Upper lobe of left lung (tissue), 4 donors: ENCODE results near the gene ASB3.

ENCODE experiments used
- CTCF ChIP-seq, 6 experiments: fragments of 450-650 bp in 4 of 6; fragments of 200-600 bp in 2 of 6; sonication (generic) in 2 of 6; IDR thresholded peaks; one replicate each; pipeline ENCODE4 v1.5.1; 2016 to 2019; ENCODE audit warnings: antibody characterized with exemption in 6 of 6
- EP300 ChIP-seq, 4 donors: sonication (generic); formaldehyde crosslinking; IDR thresholded peaks; one replicate each; pipeline ENCODE4 v1.5.1; 2017; ENCODE audit warnings: antibody characterized with exemption in 4 of 4, control low read depth in 2 of 4
- POLR2A ChIP-seq, 4 donors: fragments of 450-650 bp; IDR thresholded peaks; one replicate each; pipeline ENCODE4 v1.5.1; 2016 to 2017; ENCODE audit warnings: antibody characterized with exemption in 4 of 4, mild to moderate bottlenecking in 2 of 4

GRCh38 chr2:53636109-53636508 lies 150.6 kb downstream of the ASB3 start:
- TF ChIP-seq EP300 (IDR thresholded peaks at IDR 0.05), result no peak
- TF ChIP-seq POLR2A (IDR thresholded peaks at IDR 0.05), result no peak
- no peak for TF ChIP-seq CTCF (IDR thresholded peaks at IDR 0.05)
